H9 (cell line): ENCODE results near the gene TSPYL4. TPM values are rescaled to one million over a fixed set of nuclear protein-coding genes. Genes with fewer than 3 reads are reported as not detected.

Source experiments
- DNase-seq: peaks from one replicate; pipeline ENCODE4 v3.0.0-alpha.2; 2017
- H2AFZ ChIP-seq: one replicate; pipeline ENCODE4 v1.6.1; 2013; ENCODE audit warnings: mild to moderate bottlenecking, low read length, control low read depth, moderate library complexity
- H2AK5ac ChIP-seq: 2 replicates; pipeline ENCODE4 v1.6.1; 2013; ENCODE audit warnings: low read length, control low read depth, mixed read lengths; ENCODE audit not compliant: insufficient read length
- H2BK120ac ChIP-seq: one replicate; pipeline ENCODE4 v1.6.1; 2013; ENCODE audit warnings: low read depth, mild to moderate bottlenecking, low read length, control low read depth, inconsistent platforms; ENCODE audit not compliant: poor library complexity, severe bottlenecking
- H2BK12ac ChIP-seq: 2 replicates; pipeline ENCODE4 v1.6.1; 2013; ENCODE audit warnings: low read length, control low read depth, mixed read lengths, low read depth; ENCODE audit not compliant: insufficient read length
- H2BK15ac ChIP-seq: 2 replicates; pipeline ENCODE4 v1.6.1; 2013; ENCODE audit warnings: low read depth, low read length, control low read depth
- H2BK20ac ChIP-seq: one replicate; pipeline ENCODE4 v1.6.1; 2013; ENCODE audit warnings: low read depth, mild to moderate bottlenecking, low read length, control low read depth, inconsistent platforms; ENCODE audit not compliant: poor library complexity, severe bottlenecking
- H2BK5ac ChIP-seq: 2 replicates; pipeline ENCODE4 v1.6.1; 2013; ENCODE audit warnings: low read length, control low read depth, mixed read lengths; ENCODE audit not compliant: insufficient read length
- H3K14ac ChIP-seq: 2 replicates; pipeline ENCODE4 v1.6.1; 2013; ENCODE audit warnings: low read length, control low read depth; ENCODE audit not compliant: insufficient read depth
- H3K18ac ChIP-seq: 2 replicates; pipeline ENCODE4 v1.6.1; 2013; ENCODE audit warnings: low read depth, mild to moderate bottlenecking, mixed read lengths, low read length, control low read depth; ENCODE audit not compliant: insufficient read length
- H3K23ac ChIP-seq: 2 replicates; pipeline ENCODE4 v1.6.1; 2013; ENCODE audit warnings: low read length, control low read depth, mixed read lengths, low read depth; ENCODE audit not compliant: insufficient read length
- H3K23me2 ChIP-seq: 2 replicates; pipeline ENCODE4 v1.6.1; 2013; ENCODE audit warnings: low read depth, mild to moderate bottlenecking, mixed read lengths, low read length, control low read depth; ENCODE audit not compliant: insufficient read length, poor library complexity, severe bottlenecking
- H3K27ac ChIP-seq: 2 replicates; pipeline ENCODE4 v1.5.1; 2013; ENCODE audit warnings: low read length, control low read depth, mixed read lengths, low read depth; ENCODE audit not compliant: insufficient read length
- H3K27me3 ChIP-seq: 2 replicates; pipeline ENCODE4 v1.6.1; 2013; ENCODE audit warnings: low read length, control low read depth, inconsistent platforms; ENCODE audit not compliant: insufficient read depth
- H3K4ac ChIP-seq: 2 replicates; pipeline ENCODE4 v1.6.1; 2013; ENCODE audit warnings: low read depth, mild to moderate bottlenecking, control low read depth, inconsistent platforms, low read length, moderate library complexity
- H3K4me1 ChIP-seq: 2 replicates; pipeline ENCODE4 v1.6.1; 2013; ENCODE audit warnings: low read length, control low read depth, inconsistent platforms; ENCODE audit not compliant: insufficient read depth
- H3K4me2 ChIP-seq: 2 replicates; pipeline ENCODE4 v1.6.1; 2013; ENCODE audit warnings: low read length, control low read depth, mixed read lengths; ENCODE audit not compliant: insufficient read length, insufficient read depth
- H3K56ac ChIP-seq: 2 replicates; pipeline ENCODE4 v1.6.1; 2013; ENCODE audit warnings: low read depth, mild to moderate bottlenecking, mixed read lengths, low read length, control low read depth; ENCODE audit not compliant: insufficient read length
- H3K79me1 ChIP-seq: 2 replicates; pipeline ENCODE4 v1.6.1; 2013; ENCODE audit warnings: low read depth, mild to moderate bottlenecking, moderate library complexity, low read length, control low read depth, inconsistent platforms; ENCODE audit not compliant: insufficient read depth, poor library complexity, severe bottlenecking
- H3K79me2 ChIP-seq: 2 replicates; pipeline ENCODE4 v1.6.1; 2013; ENCODE audit warnings: low read length, control low read depth, inconsistent platforms; ENCODE audit not compliant: insufficient read depth
- H3K9ac ChIP-seq: 2 replicates; pipeline ENCODE4 v1.6.1; 2013; ENCODE audit warnings: low read length, control low read depth, mixed read lengths; ENCODE audit not compliant: insufficient read length; ENCODE audit errors: extremely low read depth
- H3K9me3 ChIP-seq: one replicate; pipeline ENCODE4 v1.6.1; 2013; ENCODE audit warnings: low read depth, low read length, inconsistent platforms; ENCODE audit not compliant: control insufficient read depth
- H3T11ph ChIP-seq: one replicate; pipeline ENCODE4 v1.6.1; 2013; ENCODE audit warnings: mild to moderate bottlenecking, low read length, control low read depth, inconsistent platforms
- H4K20me1 ChIP-seq: one replicate; pipeline ENCODE4 v1.6.1; 2013; ENCODE audit not compliant: control insufficient read depth, insufficient read length, insufficient read depth
- H4K5ac ChIP-seq: 2 replicates; pipeline ENCODE4 v1.6.1; 2013; ENCODE audit warnings: low read depth, mild to moderate bottlenecking, mixed read lengths, low read length, control low read depth; ENCODE audit not compliant: insufficient read length
- H4K8ac ChIP-seq: replicated peaks from 2 replicates; pipeline ENCODE4 v1.6.1; 2013; ENCODE audit warnings: low read length, control low read depth, mixed read lengths, low read depth; ENCODE audit not compliant: insufficient read length
- H4K91ac ChIP-seq: 2 replicates; pipeline ENCODE4 v1.6.1; 2013; ENCODE audit warnings: low read depth, mild to moderate bottlenecking, moderate library complexity, mixed read lengths, low read length, control low read depth; ENCODE audit not compliant: insufficient read length
- H3K27ac Mint-ChIP-seq, 3 experiments: 2 replicates in 2 of 3; 3 replicates in 1 of 3; pipeline ENCODE4 v1.8.0; 2020 to 2021; ENCODE audit warnings: mixed read lengths in 3 of 3, mild to moderate bottlenecking in 1 of 3, moderate library complexity in 1 of 3
- H3K27me3 Mint-ChIP-seq: 2 replicates; pipeline ENCODE4 v1.8.0; 2021; ENCODE audit warnings: low read depth, mild to moderate bottlenecking, moderate library complexity, mixed read lengths
- H3K36me3 Mint-ChIP-seq, 3 experiments: 2 replicates in 2 of 3; 3 replicates in 1 of 3; pipeline ENCODE4 v1.8.0; 2020 to 2021; ENCODE audit warnings: low read depth in 3 of 3, mixed read lengths in 3 of 3; ENCODE audit not compliant: insufficient read depth in 1 of 3
- H3K4me1 Mint-ChIP-seq, 2 experiments: 2 replicates each; pipeline ENCODE4 v1.8.0; 2020; ENCODE audit warnings: mixed read lengths in 2 of 2
- H3K4me3 Mint-ChIP-seq, 2 experiments: 2 replicates in 1 of 2; 3 replicates in 1 of 2; pipeline ENCODE4 v1.8.0; 2020 to 2021; ENCODE audit warnings: mild to moderate bottlenecking in 2 of 2, mixed read lengths in 2 of 2, moderate library complexity in 1 of 2
- H3K9me3 Mint-ChIP-seq, 2 experiments: 2 replicates in 1 of 2; 3 replicates in 1 of 2; pipeline ENCODE4 v1.8.0; 2020; ENCODE audit warnings: mild to moderate bottlenecking in 2 of 2, mixed read lengths in 2 of 2, moderate library complexity in 1 of 2
- WGBS: extraction: QIAGEN DNeasy Blood & Tissue Kit; methylation state at CpG from one replicate; pipeline ENCODE4 v1.1.7; 2013; ENCODE audit warnings: missing lambda C conversion rate, low lambda C conversion rate, mixed read lengths; ENCODE audit not compliant: insufficient read length; ENCODE audit errors: extremely low coverage; 5-methylcytosine and 5-hydroxymethylcytosine counted together
- total RNA-seq: library from RNA; stranded (reverse); gene quantifications from 2 replicates; pipeline ENCODE4 v1.2.1, GENCODE V29; 2021
- TF ChIP-seq, protein P1 (sequence below): fragments of 200-600 bp; sonication (generic); conservative IDR thresholded peaks from 3 replicates; pipeline ENCODE4 v1.8.0; 2021; ENCODE audit warnings: antibody characterized with exemption, mild to moderate bottlenecking

TSPYL4 gene
- total RNA-seq, 1 experiment from 2014 or later: 19.0 TPM

DNA sequence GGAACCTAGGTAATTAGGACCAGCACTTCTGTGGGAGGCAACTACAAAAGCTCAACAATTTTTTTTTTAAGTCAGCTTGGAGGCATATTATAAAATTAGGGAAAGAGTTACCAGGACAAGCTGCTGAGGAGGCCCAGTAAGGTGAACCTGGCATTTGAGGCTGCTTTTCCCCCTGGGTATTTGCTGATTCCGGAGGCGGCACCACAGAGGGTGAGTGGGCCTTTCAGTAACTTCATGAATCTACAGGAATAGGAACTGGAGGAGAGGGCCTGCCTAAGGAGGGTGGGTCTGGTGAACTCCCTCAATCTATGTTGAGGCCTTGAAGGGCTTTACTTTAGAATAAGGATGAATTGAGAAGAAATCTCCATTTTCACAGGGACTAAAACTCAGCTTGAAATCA is 14.6 kb downstream of the TSPYL4 start:
- no peak overlapping the region for H3K4me3 Mint-ChIP-seq
- H2BK20ac ChIP-seq: no peak overlapping the region
- H3K4ac ChIP-seq: no peak overlapping the region
- no peak overlapping the region for H3K14ac ChIP-seq
- H3K27ac ChIP-seq: no peak overlapping the region
- DNase-seq: no peak
- no peak overlapping the region for H3K56ac ChIP-seq
- no peak overlapping the region for H2AFZ ChIP-seq
- H3K27ac Mint-ChIP-seq: no peak overlapping the region
- H4K20me1 ChIP-seq: no peaks in the 10 kb centered on the region
- no peak overlapping the region for H3T11ph ChIP-seq
- no peaks in the 10 kb centered on the region for H3K4me1 Mint-ChIP-seq
- no peak overlapping the region for H3K4me2 ChIP-seq
- no peaks in the 10 kb centered on the region for H3K9me3 ChIP-seq
- H2BK15ac ChIP-seq: no peak overlapping the region
- no peak overlapping the region for H3K18ac ChIP-seq
- no peak overlapping the region for H2BK5ac ChIP-seq
- no peak overlapping the region for H2AK5ac ChIP-seq
- H4K5ac ChIP-seq: no peak overlapping the region
- no peak overlapping the region for H2BK12ac ChIP-seq
- no peaks in the 10 kb centered on the region for H3K27me3 ChIP-seq
- no peak overlapping the region for H3K23ac ChIP-seq
- no peaks in the 10 kb centered on the region for H3K27me3 Mint-ChIP-seq
- H3K4me1 ChIP-seq: no peaks in the 10 kb centered on the region
- H3K23me2 ChIP-seq: no peaks in the 10 kb centered on the region
- H3K36me3 Mint-ChIP-seq: peaks cover 0 to 33% (median 26%) of the 10 kb centered on the region in 3 experiments; a peak in 5 of 7 replicates
- H3K9ac ChIP-seq: no peak overlapping the region
- no peak overlapping the region for H4K8ac ChIP-seq
- no CpG with 5 or more reads among the region's 2 CpGs for WGBS
- TF ChIP-seq, protein P1, sequence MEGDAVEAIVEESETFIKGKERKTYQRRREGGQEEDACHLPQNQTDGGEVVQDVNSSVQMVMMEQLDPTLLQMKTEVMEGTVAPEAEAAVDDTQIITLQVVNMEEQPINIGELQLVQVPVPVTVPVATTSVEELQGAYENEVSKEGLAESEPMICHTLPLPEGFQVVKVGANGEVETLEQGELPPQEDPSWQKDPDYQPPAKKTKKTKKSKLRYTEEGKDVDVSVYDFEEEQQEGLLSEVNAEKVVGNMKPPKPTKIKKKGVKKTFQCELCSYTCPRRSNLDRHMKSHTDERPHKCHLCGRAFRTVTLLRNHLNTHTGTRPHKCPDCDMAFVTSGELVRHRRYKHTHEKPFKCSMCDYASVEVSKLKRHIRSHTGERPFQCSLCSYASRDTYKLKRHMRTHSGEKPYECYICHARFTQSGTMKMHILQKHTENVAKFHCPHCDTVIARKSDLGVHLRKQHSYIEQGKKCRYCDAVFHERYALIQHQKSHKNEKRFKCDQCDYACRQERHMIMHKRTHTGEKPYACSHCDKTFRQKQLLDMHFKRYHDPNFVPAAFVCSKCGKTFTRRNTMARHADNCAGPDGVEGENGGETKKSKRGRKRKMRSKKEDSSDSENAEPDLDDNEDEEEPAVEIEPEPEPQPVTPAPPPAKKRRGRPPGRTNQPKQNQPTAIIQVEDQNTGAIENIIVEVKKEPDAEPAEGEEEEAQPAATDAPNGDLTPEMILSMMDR: no peak
- no peak overlapping the region for H4K91ac ChIP-seq
- H3K79me1 ChIP-seq: no peaks in the 10 kb centered on the region
- H3K9me3 Mint-ChIP-seq: no peaks in the 10 kb centered on the region
- no peaks in the 10 kb centered on the region for H3K79me2 ChIP-seq
- no peak overlapping the region for H2BK120ac ChIP-seq
